HepG2 (cell line): ENCODE data around the gene INTS3. TPM values are rescaled to one million over a fixed set of nuclear protein-coding genes. Genes with fewer than 3 reads are reported as not detected.

Source experiments
- ATAC-seq: fragments of 200-7000 bp; cut with Tn5 transposase; 3 replicates; pipeline ENCODE4 v1.9.1; 2020; ENCODE audit warnings: mild to moderate bottlenecking, moderate library complexity
- BruUV-seq: library from RNA; stranded (reverse); fragments of 400-500 nt; replicated peaks from 2 replicates; lab custom pipeline; 2021; lab: Mats Ljungman, UMichigan
- CTCF ChIA-PET: fragments of 300-600 bp; formaldehyde crosslinking; extraction: SDS; loops from one replicate; lab custom pipeline; 2021; ENCODE audit warnings: low total read pairs, inconsistent platforms, low intra/inter-chr PET ratio; lab: Yijun Ruan, JAX
- POLR2A ChIA-PET: fragments of 350-600 bp; sonication (Branson Sonifier 250); formaldehyde crosslinking; loops from one replicate; lab custom pipeline; 2020; ENCODE audit warnings: antibody characterized with exemption, inconsistent platforms; lab: Yijun Ruan, JAX
- DNase-seq: peaks from one replicate; pipeline ENCODE4 v3.0.0-alpha.2; 2015; ENCODE audit warnings: low spot score
- FAIRE-seq: peaks from 3 replicates; lab custom pipeline; 2011; peaks lifted over from hg19 to GRCh38; lab: Jason Lieb, UNC
- H2AFZ ChIP-seq: one replicate; pipeline ENCODE4 v1.6.1; 2011; ENCODE audit warnings: low read length, inconsistent platforms
- H3K27ac ChIP-seq: fragments of 300-600 bp; 3 replicates; pipeline ENCODE4 v1.8.0; 2011; ENCODE audit warnings: mixed run types, mild to moderate bottlenecking, mixed read lengths, low read length, inconsistent platforms; ENCODE audit not compliant: insufficient read depth; ENCODE audit errors: extremely low read length
- H3K27me3 ChIP-seq, 2 experiments: fragments of 200-600 bp in 1 of 2; 2 replicates in 1 of 2; 3 replicates in 1 of 2; pipeline versions ENCODE4 v1.6.0 to v1.8.0; 2011; ENCODE audit warnings: low read length in 2 of 2, mild to moderate bottlenecking in 2 of 2, moderate library complexity in 2 of 2, inconsistent platforms in 1 of 2; ENCODE audit not compliant: insufficient read depth in 2 of 2, control insufficient read depth in 1 of 2
- H3K36me3 ChIP-seq, 2 experiments: fragments of 200-600 bp in 1 of 2; replicated peaks in 1 of 2; 2 replicates in 1 of 2; 3 replicates in 1 of 2; pipeline versions ENCODE4 v1.5.1 to v1.8.0; 2011; ENCODE audit warnings: low read length in 2 of 2, inconsistent platforms in 1 of 2; ENCODE audit not compliant: insufficient read depth in 2 of 2, control insufficient read depth in 1 of 2
- H3K4me1 ChIP-seq: 2 replicates; pipeline ENCODE4 v1.5.1; 2012; ENCODE audit warnings: low read length, inconsistent platforms; ENCODE audit not compliant: insufficient read depth
- H3K4me2 ChIP-seq: 2 replicates; pipeline ENCODE4 v1.6.0; 2011; ENCODE audit warnings: low read depth, low read length, inconsistent platforms
- H3K4me3 ChIP-seq, 3 experiments: fragments of 200-600 bp in 1 of 3; sonication (generic), shearing (Covaris generic) in 1 of 3; replicated peaks in 1 of 3; 2 replicates each; pipeline ENCODE4 v1.5.1; 2011 to 2016; ENCODE audit warnings: low read length in 3 of 3, inconsistent platforms in 2 of 3, low read depth in 2 of 3, mild to moderate bottlenecking in 2 of 3, control low read depth in 1 of 3, mixed read lengths in 1 of 3; ENCODE audit not compliant: insufficient read depth in 1 of 3
- H3K79me2 ChIP-seq: one replicate; pipeline ENCODE4 v1.6.1; 2011; ENCODE audit warnings: low read length, inconsistent platforms; ENCODE audit not compliant: insufficient read depth
- H3K9ac ChIP-seq: 2 replicates; pipeline ENCODE4 v1.6.0; 2011; ENCODE audit warnings: mild to moderate bottlenecking, low read depth, low read length, inconsistent platforms; ENCODE audit not compliant: insufficient read depth
- H3K9me3 ChIP-seq: 2 replicates; pipeline ENCODE4 v1.5.1; 2012; ENCODE audit warnings: mild to moderate bottlenecking, low read length
- H4K20me1 ChIP-seq: 2 replicates; pipeline ENCODE4 v1.6.0; 2011; ENCODE audit warnings: inconsistent platforms, mild to moderate bottlenecking, low read length, moderate library complexity; ENCODE audit not compliant: insufficient read depth
- AGO2 ChIP-seq: fragments of 200-400 bp; formaldehyde crosslinking; optimal IDR thresholded peaks from 2 replicates; pipeline ENCODE3; 2017; ENCODE audit warnings: mild to moderate bottlenecking, low read depth, low read length, moderate library complexity
- BCL6 ChIP-seq: IDR thresholded peaks from 2 replicates; pipeline ENCODE4 v1.6.1; 2016; ENCODE audit warnings: missing genetic modification reagents, missing compliant biosample characterization
- CCDC6 ChIP-seq: sonication (generic); formaldehyde crosslinking; IDR thresholded peaks from 2 replicates; pipeline ENCODE4 v1.8.1; 2022; ENCODE audit warnings: mild to moderate bottlenecking, missing genetic modification reagents, moderate library complexity
- CENPX ChIP-seq: sonication (generic); formaldehyde crosslinking; IDR thresholded peaks from 2 replicates; pipeline ENCODE4 v1.9.0; 2021; ENCODE audit warnings: mild to moderate bottlenecking, missing genetic modification reagents, moderate library complexity
- FOXM1 ChIP-seq: sonication (generic); formaldehyde crosslinking; IDR thresholded peaks from 2 replicates; pipeline ENCODE4 v1.5.0; 2020; ENCODE audit warnings: missing genetic modification reagents
- HES4 ChIP-seq: sonication (generic); formaldehyde crosslinking; IDR thresholded peaks from 2 replicates; pipeline ENCODE4 v1.9.0; 2021; ENCODE audit warnings: mild to moderate bottlenecking, missing genetic modification reagents, borderline replicate concordance
- HMG20B ChIP-seq: conservative IDR thresholded peaks from 2 replicates; pipeline ENCODE4 v1.6.1; 2016; ENCODE audit warnings: missing genetic modification reagents, missing compliant biosample characterization
- MAFG ChIP-seq: sonication (generic); formaldehyde crosslinking; IDR thresholded peaks from 2 replicates; pipeline ENCODE4 v1.5.1; 2020; ENCODE audit warnings: mild to moderate bottlenecking, missing genetic modification reagents
- MYC ChIP-seq: sonication (generic); formaldehyde crosslinking; IDR thresholded peaks from 2 replicates; pipeline ENCODE4 v1.9.0; 2021; ENCODE audit warnings: missing genetic modification reagents, borderline replicate concordance
- PRDM10 ChIP-seq: sonication (generic); formaldehyde crosslinking; IDR thresholded peaks from 2 replicates; pipeline ENCODE4 v1.4.0; 2020; ENCODE audit warnings: low read depth, missing genetic modification reagents
- PRPF4 ChIP-seq: fragments of 200-400 bp; formaldehyde crosslinking; IDR thresholded peaks from 2 replicates; pipeline ENCODE4 v1.6.1; 2016; ENCODE audit warnings: low read length, low read depth; ENCODE audit not compliant: poor library complexity, severe bottlenecking
- ZFY ChIP-seq: sonication (generic); formaldehyde crosslinking; IDR thresholded peaks from 2 replicates; pipeline ENCODE4 v1.4.0; 2020; ENCODE audit warnings: missing genetic modification reagents
- ZNF205 ChIP-seq: IDR thresholded peaks from 2 replicates; pipeline ENCODE4 v1.6.1; 2018; ENCODE audit warnings: missing biosample characterization, missing genetic modification reagents
- ZNF232 ChIP-seq: sonication (generic); formaldehyde crosslinking; IDR thresholded peaks from 2 replicates; pipeline ENCODE4 v1.4.0; 2020; ENCODE audit warnings: missing genetic modification reagents, borderline replicate concordance
- ZNF720 ChIP-seq: sonication (generic); formaldehyde crosslinking; IDR thresholded peaks from 2 replicates; pipeline ENCODE4 v1.4.0; 2020; ENCODE audit warnings: missing genetic modification reagents
- WGBS: methylation state at CpG from one replicate; pipeline ENCODE4 v1.1.6; 2017; ENCODE audit warnings: low lambda C conversion rate; 5-methylcytosine and 5-hydroxymethylcytosine counted together
- in situ Hi-C: cut with HindIII; loops from 2 replicates; pipeline ENCODE4 v1.10.0; 2017; ENCODE audit warnings: low pct_unique_long_range_greater_than_20kb; ENCODE audit not compliant: extremely low pct_ligation_motif_present
- intact Hi-C: fragments of 100-400 bp; cut with micrococcal nuclease; formaldehyde crosslinking; loops from one replicate; pipeline ENCODE4 v1.10.0; 2022; ENCODE audit not compliant: unreplicated experiment
- polyA plus RNA-seq, 8 experiments: library from polyadenylated mRNA; depleted of rRNA in 3 of 8; stranded (reverse) in 7 of 8; unstranded in 1 of 8; fragments of >200 nt; fragmentation: Illumina TruSeq in 4 of 8; extraction: Trizol in 4 of 8; gene quantifications; 2 replicates each; pipeline versions ENCODE4 v1.2.1 to v1.2.3, GENCODE V29; 2011 to 2016; ENCODE audit warnings: low read depth in 4 of 8, missing spikeins in 1 of 8, mixed read lengths in 1 of 8; ENCODE audit not compliant: insufficient read depth in 1 of 8
- total RNA-seq, 5 experiments: library from RNA; depleted of rRNA; stranded (reverse); fragments of >200 nt; fragmentation: Illumina TruSeq; extraction: Trizol; gene quantifications; 2 replicates each; pipeline ENCODE4 v1.2.3, GENCODE V29; 2016; ENCODE audit warnings: low read depth in 1 of 5

INTS3 gene
- total and polyA plus RNA-seq, 2 of the 13 experiments (the other 11 are each of a cell fraction or from before 2014, with no cell fraction given), result 17.2 to 27.2 TPM

GRCh38 chr1:153685544-153686340, 42.1 kb upstream of the INTS3 start:
- CTCF ChIA-PET, result no interaction called here
- no peaks in the 10 kb centered on the region for H3K36me3 ChIP-seq
- H3K27ac ChIP-seq, result no peak overlapping the region
- BruUV-seq, result no TSS peak
- H3K79me2 ChIP-seq, result no peaks in the 10 kb centered on the region
- H3K27me3 ChIP-seq, result peaks cover 11 to 76% of the 10 kb centered on the region in 2 experiments; a peak in 3 of 5 replicates
- in situ Hi-C loops, result loop anchor here (10.0 kb wide), 1 partner anchor 299 kb away; the partner anchor contains the start of gene RAB13
- H3K9me3 ChIP-seq, result no peaks in the 10 kb centered on the region
- H3K4me3 ChIP-seq, result no peak overlapping the region
- peaks cover 16% of the 10 kb centered on the region; the same call in 1 of the 2 replicates for H3K4me1 ChIP-seq
- intact Hi-C loops, result no loop called here
- TF ChIP-seq ZNF205 (CRISPR knock-in tag) (no peak), PRPF4 (no peak), ZFY (no peak), HMG20B (CRISPR knock-in tag) (no peak), ZNF232 (CRISPR knock-in tag) (no peak), BCL6 (CRISPR knock-in tag) (no peak), CENPX (no peak), AGO2 (no peak), MYC (CRISPR knock-in tag) (no peak), PRDM10 (CRISPR knock-in tag) (no peak), HES4 (CRISPR knock-in tag) (no peak), CCDC6 (CRISPR knock-in tag) (no peak), ZNF720 (no peak), MAFG (CRISPR knock-in tag) (no peak), FOXM1 (CRISPR knock-in tag) (no peak)
- no peak overlapping the region for H3K9ac ChIP-seq
- POLR2A ChIA-PET, result no interaction called here
- H3K4me2 ChIP-seq, result no peak overlapping the region
- no peaks in the 10 kb centered on the region for H4K20me1 ChIP-seq
- FAIRE-seq (no peak), DNase-seq (no peak), ATAC-seq (no peak)
- 21% methylated on average over 10 of the region's 11 CpGs for WGBS
- no peak overlapping the region for H2AFZ ChIP-seq
